Neuronal stem cell (in vitro differentiated cells): ENCODE results near the gene CDCA7.

Experiments used
- DNase-seq: peaks from one replicate; pipeline ENCODE4 v3.0.0-alpha.2; 2013; ENCODE audit warnings: low spot score
- H2AFZ ChIP-seq: one replicate; pipeline ENCODE4 v1.6.1; 2013; ENCODE audit warnings: mild to moderate bottlenecking, low read length, inconsistent platforms
- H2AK5ac ChIP-seq: 2 replicates; pipeline ENCODE4 v1.6.1; 2013; ENCODE audit warnings: low read depth, mild to moderate bottlenecking, inconsistent platforms, low read length, moderate library complexity, mixed read lengths
- H2BK120ac ChIP-seq: 2 replicates; pipeline ENCODE4 v1.6.1; 2013; ENCODE audit warnings: low read depth, mild to moderate bottlenecking, inconsistent platforms, low read length, moderate library complexity, mixed read lengths
- H2BK12ac ChIP-seq: one replicate; pipeline ENCODE4 v1.6.1; 2013; ENCODE audit warnings: low read length, inconsistent platforms
- H2BK15ac ChIP-seq: 2 replicates; pipeline ENCODE4 v1.6.1; 2013; ENCODE audit warnings: mild to moderate bottlenecking, low read length, inconsistent platforms, mixed read lengths
- H2BK5ac ChIP-seq: one replicate; pipeline ENCODE4 v1.6.1; 2013; ENCODE audit warnings: inconsistent platforms, mild to moderate bottlenecking, low read length, moderate library complexity
- H3K14ac ChIP-seq: one replicate; pipeline ENCODE4 v1.6.1; 2013; ENCODE audit warnings: low read length, inconsistent platforms
- H3K18ac ChIP-seq: 2 replicates; pipeline ENCODE4 v1.6.1; 2013; ENCODE audit warnings: low read length, inconsistent platforms
- H3K23ac ChIP-seq: 2 replicates; pipeline ENCODE4 v1.6.1; 2013; ENCODE audit warnings: low read depth, mild to moderate bottlenecking, mixed read lengths, low read length, inconsistent platforms; ENCODE audit not compliant: poor library complexity
- H3K27ac ChIP-seq: replicated peaks from 3 replicates; pipeline ENCODE4 v1.5.1; 2013; ENCODE audit warnings: low read length, inconsistent platforms
- H3K27me3 ChIP-seq, 3 experiments: 2 replicates each; pipeline ENCODE4 v1.6.1; 2013; ENCODE audit warnings: low read length in 3 of 3, mild to moderate bottlenecking in 2 of 3, inconsistent platforms in 1 of 3, low read depth in 1 of 3, mixed read lengths in 1 of 3, moderate library complexity in 1 of 3; ENCODE audit not compliant: control insufficient read depth in 3 of 3, insufficient read depth in 3 of 3
- H3K36me3 ChIP-seq, 2 donors: replicated peaks in 1 of 2; 2 replicates each; pipeline ENCODE4 v1.6.1; 2013; ENCODE audit warnings: low read length in 2 of 2; ENCODE audit not compliant: control insufficient read depth in 2 of 2, insufficient read depth in 2 of 2
- H3K4ac ChIP-seq: 2 replicates; pipeline ENCODE4 v1.6.1; 2013; ENCODE audit warnings: inconsistent platforms, mild to moderate bottlenecking, low read length, moderate library complexity
- H3K4me1 ChIP-seq, 2 donors: 1 replicate in 1 of 2; 2 replicates in 1 of 2; pipeline ENCODE4 v1.6.1; 2013; ENCODE audit warnings: low read length in 2 of 2, low read depth in 1 of 2; ENCODE audit not compliant: control insufficient read depth in 2 of 2, insufficient read depth in 1 of 2
- H3K4me2 ChIP-seq: one replicate; pipeline ENCODE4 v1.6.1; 2013; ENCODE audit warnings: mild to moderate bottlenecking, low read length, inconsistent platforms; ENCODE audit not compliant: insufficient read depth, poor library complexity, severe bottlenecking
- H3K4me3 ChIP-seq, 2 donors: 2 replicates each; pipeline ENCODE4 v1.5.1; 2013; ENCODE audit warnings: low read length in 2 of 2, mild to moderate bottlenecking in 2 of 2, inconsistent platforms in 1 of 2, moderate library complexity in 1 of 2
- H3K79me1 ChIP-seq: one replicate; pipeline ENCODE4 v1.6.1; 2013; ENCODE audit warnings: low read depth, mild to moderate bottlenecking, inconsistent platforms, low read length, moderate library complexity
- H3K9ac ChIP-seq: one replicate; pipeline ENCODE4 v1.6.1; 2013; ENCODE audit warnings: mild to moderate bottlenecking, low read depth, low read length, inconsistent platforms; ENCODE audit not compliant: poor library complexity
- H3K9me3 ChIP-seq, 2 donors: replicated peaks in 1 of 2; 2 replicates each; pipeline versions ENCODE3 to v1.6.1; 2013; ENCODE audit warnings: low read length in 2 of 2, mild to moderate bottlenecking in 2 of 2, inconsistent platforms in 1 of 2, low read depth in 1 of 2, mixed read lengths in 1 of 2, moderate library complexity in 1 of 2; ENCODE audit not compliant: control insufficient read depth in 2 of 2, insufficient read depth in 1 of 2
- H4K8ac ChIP-seq: one replicate; pipeline ENCODE4 v1.6.1; 2013; ENCODE audit warnings: low read depth, mild to moderate bottlenecking, inconsistent platforms, low read length, moderate library complexity
- H4K91ac ChIP-seq: one replicate; pipeline ENCODE4 v1.6.1; 2013; ENCODE audit warnings: low read length, low read depth, mild to moderate bottlenecking, inconsistent platforms; ENCODE audit not compliant: poor library complexity
- WGBS, 2 donors: extraction: QIAGEN DNeasy Blood & Tissue Kit; methylation state at CpG; one replicate each; pipeline ENCODE4 v1.1.7; 2013; ENCODE audit warnings: missing lambda C conversion rate in 2 of 2, mixed read lengths in 1 of 2; ENCODE audit not compliant: insufficient read length in 2 of 2, insufficient replicate concordance in 1 of 2; ENCODE audit errors: extremely low coverage in 2 of 2; 5-methylcytosine and 5-hydroxymethylcytosine counted together

Gene CDCA7

DNA sequence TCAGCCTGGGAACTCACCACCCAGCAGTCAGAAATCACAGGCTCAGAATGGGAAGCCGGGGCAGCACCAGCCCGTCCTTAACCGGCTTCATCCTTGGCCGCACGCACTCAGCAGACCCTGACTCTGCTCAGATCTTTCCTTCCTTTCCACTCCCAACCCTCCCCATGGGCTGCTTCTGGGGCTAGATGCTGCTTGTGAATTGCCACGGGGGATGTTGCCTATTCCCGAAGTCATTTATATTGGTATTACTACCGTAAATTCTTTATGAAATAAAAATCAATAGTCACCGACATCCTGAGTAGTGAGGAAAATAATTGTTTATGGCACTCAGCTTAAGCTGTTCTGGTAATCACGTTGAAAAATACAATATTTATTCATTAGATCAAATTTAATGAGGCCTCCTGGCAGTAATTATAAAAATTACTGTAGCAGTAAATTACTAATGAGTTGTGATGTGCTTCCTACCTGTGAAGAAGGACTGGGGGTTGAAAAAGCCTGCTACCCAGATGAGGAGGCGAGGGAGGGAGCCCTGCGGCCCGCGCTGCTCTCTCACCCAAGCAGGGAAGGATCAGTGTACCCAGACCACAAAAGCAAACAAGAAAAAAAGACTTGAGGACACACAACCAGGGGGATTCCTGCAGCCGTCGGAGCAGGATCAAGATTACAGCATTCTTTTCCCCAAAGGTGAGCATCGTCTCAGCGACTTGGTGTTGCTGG, 31.5 kb downstream of the CDCA7 start:
- Histone ChIP-seq H3K4me3 (no peak overlapping the region), H3K9me3 (peaks cover 0 to 5% of the 10 kb centered on the region in 2 donors), H3K79me1 (no peaks in the 10 kb centered on the region), H4K8ac (no peak overlapping the region), H2AK5ac (no peak overlapping the region), H3K23ac (no peak overlapping the region), H3K27ac (no peak overlapping the region), H3K4me1 (peaks cover 15 to 18% of the 10 kb centered on the region in 2 donors), H3K4ac (no peak overlapping the region), H3K4me2 (no peak overlapping the region), H3K18ac (no peak overlapping the region), H3K27me3 (no peaks in the 10 kb centered on the region), H2BK12ac (no peak overlapping the region), H3K14ac (no peak overlapping the region), H2BK15ac (no peak overlapping the region), H2BK5ac (peak overlapping the region; percentile 26), H4K91ac (no peak overlapping the region), H3K36me3 (no peaks in the 10 kb centered on the region), H3K9ac (no peak overlapping the region), H2AFZ (peak overlapping the region; percentile 77), H2BK120ac (no peak overlapping the region)
- WGBS, 2 donors = no CpG with 5 or more reads among the region's 18 CpGs
- DNase-seq = no peak

DNA sequence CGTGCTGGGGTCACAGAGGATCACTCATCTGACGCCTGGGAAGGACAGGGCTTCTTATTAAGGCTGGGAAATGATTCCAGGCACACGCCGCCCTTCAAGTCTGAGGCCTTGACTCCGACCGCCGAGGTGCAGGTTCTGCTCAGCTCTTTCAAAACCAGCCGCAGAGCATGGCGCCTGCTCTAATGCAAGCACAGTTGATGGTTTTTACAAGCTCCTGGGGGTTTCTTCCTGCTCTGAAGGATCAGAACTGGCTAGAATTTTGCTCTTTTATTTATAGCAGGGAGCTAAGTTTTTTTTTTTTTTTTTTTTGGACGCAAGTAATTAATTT, 32.0 kb downstream of the CDCA7 start:
- Histone ChIP-seq H2BK5ac (peak overlapping the region; percentile 26), H4K91ac (no peak overlapping the region), H3K27ac (no peak overlapping the region), H3K4me2 (no peak overlapping the region), H2BK120ac (no peak overlapping the region), H2AK5ac (no peak overlapping the region), H3K4ac (no peak overlapping the region), H3K36me3 (no peaks in the 10 kb centered on the region), H2BK15ac (no peak overlapping the region), H3K9me3 (peaks cover 0 to 5% of the 10 kb centered on the region in 2 donors), H3K27me3 (no peaks in the 10 kb centered on the region), H4K8ac (no peak overlapping the region), H3K4me3 (no peak overlapping the region), H2BK12ac (no peak overlapping the region), H2AFZ (peak overlapping the region; percentile 77), H3K14ac (no peak overlapping the region), H3K9ac (no peak overlapping the region), H3K18ac (no peak overlapping the region), H3K79me1 (no peaks in the 10 kb centered on the region), H3K23ac (no peak overlapping the region), H3K4me1 (peaks cover 15 to 18% of the 10 kb centered on the region in 2 donors)
- DNase-seq = no peak
- WGBS, 2 donors = no CpG with 5 or more reads among the region's 10 CpGs

DNA sequence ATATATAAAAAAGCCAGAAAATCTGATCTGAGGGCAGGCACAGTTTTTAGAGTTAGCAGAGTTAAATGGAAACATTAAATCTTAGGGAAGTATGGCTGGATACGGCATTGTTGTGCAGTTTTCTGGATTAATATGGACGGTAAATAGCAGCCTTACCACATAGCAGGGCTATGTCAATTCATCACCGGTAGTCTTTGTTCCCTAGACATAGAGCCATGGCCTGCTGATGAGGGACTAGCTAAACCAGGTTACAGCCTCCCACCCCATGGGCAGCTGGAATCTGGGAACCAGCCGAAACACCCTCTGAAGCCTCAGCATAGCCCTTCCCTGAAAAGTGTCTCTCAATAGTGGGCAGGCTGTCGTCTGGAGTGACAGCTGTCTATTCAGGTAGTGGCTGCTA, 32.4 kb downstream of the CDCA7 start:
- Histone ChIP-seq H4K91ac (no peak overlapping the region), H4K8ac (no peak overlapping the region), H3K14ac (no peak overlapping the region), H3K18ac (no peak overlapping the region), H3K36me3 (no peaks in the 10 kb centered on the region), H3K4me3 (no peak overlapping the region), H2BK120ac (no peak overlapping the region), H3K4me2 (no peak overlapping the region), H3K9me3 (peaks cover 0 to 5% of the 10 kb centered on the region in 2 donors), H2BK12ac (no peak overlapping the region), H2AK5ac (no peak overlapping the region), H3K27me3 (no peaks in the 10 kb centered on the region), H2BK15ac (no peak overlapping the region), H3K4me1 (peaks cover 15 to 18% of the 10 kb centered on the region in 2 donors), H2AFZ (peak overlapping the region; percentile 77), H2BK5ac (no peak overlapping the region), H3K9ac (no peak overlapping the region), H3K79me1 (no peaks in the 10 kb centered on the region), H3K27ac (no peak overlapping the region), H3K23ac (no peak overlapping the region), H3K4ac (no peak overlapping the region)
- no CpG with 5 or more reads among the region's 5 CpGs for WGBS, 2 donors
- DNase-seq = no peak

DNA sequence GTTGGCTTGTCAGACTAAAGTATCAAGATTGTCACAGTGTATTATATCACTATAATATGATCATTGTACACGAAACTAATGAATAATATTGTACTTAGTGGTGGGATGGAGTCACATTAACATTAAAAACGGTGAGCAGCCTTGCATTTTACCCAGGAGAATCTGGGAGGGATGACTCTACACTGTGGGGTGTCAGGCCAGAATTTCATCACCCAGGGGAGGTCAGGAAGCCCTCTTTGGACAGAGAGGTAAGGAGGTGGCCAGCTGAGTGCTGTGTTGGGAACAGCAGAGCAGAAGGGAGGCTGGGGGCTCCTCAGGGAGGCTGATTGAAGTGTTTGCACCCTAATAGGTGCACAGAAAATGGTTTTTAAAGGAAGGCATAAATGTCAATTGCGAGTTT, 33.0 kb downstream of the CDCA7 start:
- Histone ChIP-seq H3K9me3 (peaks cover 0 to 5% of the 10 kb centered on the region in 2 donors), H3K14ac (no peak overlapping the region), H4K91ac (no peak overlapping the region), H2BK120ac (no peak overlapping the region), H3K27me3 (no peaks in the 10 kb centered on the region), H3K4me2 (no peak overlapping the region), H3K4ac (no peak overlapping the region), H2BK5ac (no peak overlapping the region), H3K36me3 (no peaks in the 10 kb centered on the region), H3K4me3 (no peak overlapping the region), H2AK5ac (no peak overlapping the region), H2BK12ac (no peak overlapping the region), H3K79me1 (no peaks in the 10 kb centered on the region), H3K9ac (no peak overlapping the region), H3K23ac (no peak overlapping the region), H2BK15ac (no peak overlapping the region), H2AFZ (no peak overlapping the region), H3K27ac (no peak overlapping the region), H3K18ac (no peak overlapping the region), H3K4me1 (peaks cover 15 to 18% of the 10 kb centered on the region in 2 donors), H4K8ac (no peak overlapping the region)
- no CpG with 5 or more reads among the region's 3 CpGs for whole genome bisulfite sequencing, 2 donors
- no peak for DNase-seq
